Subcutaneous abdominal adipose tissue (tissue), 5 donors: Measurements from ENCODE around the gene RGP1.

ENCODE experiments used
- H3K27ac ChIP-seq: one replicate; pipeline ENCODE4 v1.7.0; 2013; ENCODE audit warnings: low read depth, mild to moderate bottlenecking, inconsistent platforms, low read length, moderate library complexity
- H3K27me3 ChIP-seq, 5 donors: one replicate each; pipeline ENCODE4 v1.7.0; 2013; ENCODE audit warnings: low read length in 5 of 5, inconsistent platforms in 1 of 5; ENCODE audit not compliant: control insufficient read depth in 5 of 5, insufficient read depth in 4 of 5
- H3K36me3 ChIP-seq, 5 donors: one replicate each; pipeline ENCODE4 v1.7.0; 2013; ENCODE audit warnings: low read length in 5 of 5; ENCODE audit not compliant: control insufficient read depth in 5 of 5, insufficient read depth in 5 of 5
- H3K4me1 ChIP-seq, 5 donors: one replicate each; pipeline ENCODE4 v1.7.0; 2013; ENCODE audit warnings: low read length in 5 of 5, mild to moderate bottlenecking in 3 of 5, moderate library complexity in 1 of 5; ENCODE audit not compliant: control insufficient read depth in 5 of 5, insufficient read depth in 5 of 5
- H3K4me3 ChIP-seq, 5 donors: one replicate each; pipeline ENCODE4 v1.7.0; 2013; ENCODE audit warnings: low read length in 5 of 5, low read depth in 1 of 5
- H3K9ac ChIP-seq, 5 donors: one replicate each; pipeline ENCODE4 v1.7.0; 2013; ENCODE audit warnings: low read length in 5 of 5, mild to moderate bottlenecking in 4 of 5, moderate library complexity in 3 of 5
- H3K9me3 ChIP-seq, 5 donors: one replicate each; pipeline ENCODE4 v1.7.0; 2013; ENCODE audit warnings: low read length in 5 of 5; ENCODE audit not compliant: control insufficient read depth in 5 of 5
- donor health status: healthy.
- donor health status: healthy.
- donor health status: healthy.
- donor health status: healthy.
- donor health status: healthy.

The RGP1 gene

DNA sequence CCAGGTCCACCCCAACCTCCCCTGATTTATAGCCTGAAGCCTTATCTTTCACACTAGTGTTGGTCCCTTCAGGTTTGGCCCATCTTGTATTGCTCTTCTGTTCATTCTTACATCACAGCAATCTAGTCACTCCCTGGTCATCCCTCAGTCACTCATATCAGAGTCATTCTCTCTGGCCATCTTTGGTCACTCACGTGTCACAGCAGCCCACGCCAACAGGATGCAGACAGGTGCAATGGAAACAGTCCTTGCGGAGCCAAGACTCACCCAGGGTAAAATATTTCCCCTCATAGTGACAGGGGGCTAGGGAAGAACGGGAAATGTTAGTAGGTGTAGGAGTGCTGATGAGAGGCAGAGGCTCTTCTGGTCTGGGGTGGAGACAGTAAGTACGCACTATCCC, 4.4 kb downstream of the RGP1 start:
- Histone ChIP-seq H3K4me1 (peaks cover 8 to 46% (median 36%) of the 10 kb centered on the region in 5 donors), H3K9me3 (no peaks in the 10 kb centered on the region), H3K27ac (no peak overlapping the region), H3K4me3 (no peak overlapping the region), H3K9ac (no peak overlapping the region), H3K36me3 (peaks cover 8 to 47% (median 43%) of the 10 kb centered on the region in 5 donors), H3K27me3 (no peaks in the 10 kb centered on the region)

GRCh38 chr9:35754264-35754663, 5.2 kb downstream of the RGP1 start, which contains the start of gene MSMP:
TSS of gene MSMP (minus strand) at chr9:35754276. CDS start at chr9:35754129, 147 bp downstream.
- Histone ChIP-seq H3K36me3 (peaks cover 8 to 47% (median 43%) of the 10 kb centered on the region in 5 donors), H3K4me1 (peaks cover 9 to 52% (median 44%) of the 10 kb centered on the region in 5 donors), H3K27me3 (no peaks in the 10 kb centered on the region), H3K27ac (no peak within 1 kb of the TSS), H3K9me3 (no peaks in the 10 kb centered on the region), H3K4me3 (no peak within 1 kb of the TSS), H3K9ac (no peak within 1 kb of the TSS)

DNA sequence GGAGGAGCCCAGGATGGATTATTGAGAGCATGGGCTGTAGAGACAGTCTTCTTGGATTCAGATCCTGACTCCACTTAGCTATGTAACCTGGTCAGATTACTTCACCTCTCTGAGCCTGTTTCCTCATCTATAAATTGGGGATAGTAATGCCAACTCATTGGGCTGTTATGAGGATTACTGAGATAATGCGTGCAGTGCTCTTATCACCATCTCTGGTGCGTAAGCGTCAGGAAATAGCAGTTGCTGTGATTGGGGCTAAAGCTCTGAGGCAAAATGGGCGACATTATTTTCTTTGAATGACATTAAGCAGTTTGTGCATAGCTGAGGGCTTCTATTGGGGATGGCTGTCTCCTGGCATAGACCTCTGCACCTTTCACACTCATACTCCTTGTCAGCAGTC, 6.0 kb downstream of the RGP1 start:
- Histone ChIP-seq H3K4me3 (no peak overlapping the region), H3K27me3 (no peaks in the 10 kb centered on the region), H3K9ac (no peak overlapping the region), H3K9me3 (no peaks in the 10 kb centered on the region), H3K27ac (no peak overlapping the region), H3K4me1 (peaks cover 5 to 44% (median 36%) of the 10 kb centered on the region in 5 donors), H3K36me3 (peaks cover 8 to 47% (median 43%) of the 10 kb centered on the region in 5 donors)

GRCh38 chr9:35756275-35757225, 7.5 kb downstream of the RGP1 start:
- H3K36me3 ChIP-seq, result peaks cover 8 to 37% (median 31%) of the 10 kb centered on the region in 5 donors
- H3K27ac ChIP-seq, result peak overlapping the region; percentile 95
- H3K4me3 ChIP-seq, result peak overlapping the region; percentile 42 to 66 (median 59)
- no peaks in the 10 kb centered on the region for H3K27me3 ChIP-seq
- peak overlapping the region in 3 of 5 donors; percentile 50 to 79 (median 78) for H3K9ac ChIP-seq
- H3K4me1 ChIP-seq, result peaks cover 5 to 38% (median 32%) of the 10 kb centered on the region in 5 donors
- no peaks in the 10 kb centered on the region for H3K9me3 ChIP-seq

GRCh38 chr9:35757226-35757891, 8.3 kb downstream of the RGP1 start:
- Histone ChIP-seq H3K9ac (peak overlapping the region in 4 of 5 donors; percentile 74 to 89 (median 78)), H3K4me3 (peak overlapping the region; percentile 43 to 66 (median 59)), H3K36me3 (peaks cover 5 to 29% (median 23%) of the 10 kb centered on the region in 5 donors), H3K9me3 (no peaks in the 10 kb centered on the region), H3K27ac (peak overlapping the region; percentile 95), H3K27me3 (no peaks in the 10 kb centered on the region), H3K4me1 (peaks cover 5 to 38% (median 32%) of the 10 kb centered on the region in 5 donors)

- no peaks in the 10 kb centered on the region for H3K27me3 ChIP-seq
- H3K4me3 ChIP-seq, result no peak overlapping the region
- H3K9me3 ChIP-seq, result no peaks in the 10 kb centered on the region
- peaks cover 3 to 24% (median 18%) of the 10 kb centered on the region in 5 donors for H3K36me3 ChIP-seq
- peak overlapping the region; percentile 95 for H3K27ac ChIP-seq
- peak overlapping the region in 3 of 5 donors; percentile 40 to 89 (median 78) for H3K9ac ChIP-seq
- H3K4me1 ChIP-seq, result peaks cover 5 to 38% (median 32%) of the 10 kb centered on the region in 5 donors
These were observed 8.8 kb downstream of the RGP1 start for GRCh38 chr9:35757892-35758275.

- H3K4me1 ChIP-seq, result peaks cover 5 to 38% (median 32%) of the 10 kb centered on the region in 5 donors
- no peaks in the 10 kb centered on the region for H3K27me3 ChIP-seq
- peak overlapping the region; percentile 95 for H3K27ac ChIP-seq
- peaks cover 3 to 17% (median 11%) of the 10 kb centered on the region in 5 donors for H3K36me3 ChIP-seq
- H3K9ac ChIP-seq, result peak overlapping the region in 2 of 5 donors; percentile 15 to 16
- H3K4me3 ChIP-seq, result no peak overlapping the region
- H3K9me3 ChIP-seq, result no peaks in the 10 kb centered on the region
These were observed 9.5 kb downstream of the RGP1 start for GRCh38 chr9:35758475-35759050.

DNA sequence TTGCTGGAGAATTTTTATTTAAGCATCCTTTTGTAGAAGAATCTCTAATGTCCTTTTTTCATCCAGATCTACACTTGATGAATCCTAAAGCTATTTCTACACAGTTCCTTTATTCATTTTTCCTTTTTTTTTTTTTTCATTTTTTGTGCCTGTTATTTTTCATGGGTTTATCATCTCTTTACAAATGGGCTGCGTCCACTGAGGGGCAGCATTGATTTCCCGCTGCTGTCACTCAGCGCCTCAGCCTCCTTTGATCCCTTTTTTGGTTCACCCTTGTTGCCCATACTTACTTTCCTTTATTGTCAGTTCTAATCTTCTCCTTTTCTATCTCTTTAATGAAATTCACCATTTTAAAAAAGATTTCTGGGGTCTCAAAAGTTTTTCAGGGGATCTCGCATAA, 10.7 kb downstream of the RGP1 start:
- Histone ChIP-seq H3K9ac (no peak overlapping the region), H3K4me1 (peaks cover 5 to 38% (median 32%) of the 10 kb centered on the region in 5 donors), H3K36me3 (peaks cover 0 to 5% (median 3%) of the 10 kb centered on the region in 5 donors), H3K9me3 (no peaks in the 10 kb centered on the region), H3K27ac (no peak overlapping the region), H3K27me3 (no peaks in the 10 kb centered on the region), H3K4me3 (no peak overlapping the region)

GRCh38 chr9:35760651-35761050, 11.6 kb downstream of the RGP1 start:
- Histone ChIP-seq H3K4me3 (no peak overlapping the region), H3K27ac (no peak overlapping the region), H3K27me3 (no peaks in the 10 kb centered on the region), H3K9ac (no peak overlapping the region), H3K9me3 (no peaks in the 10 kb centered on the region), H3K36me3 (no peaks in the 10 kb centered on the region), H3K4me1 (peaks cover 5 to 38% (median 32%) of the 10 kb centered on the region in 5 donors)
